PFSK-1 (cell line): Measurements from ENCODE around the gene UBFD1.

Experiments
- FOXP2 ChIP-seq: optimal IDR thresholded peaks from 2 replicates; pipeline ENCODE3; 2011; ENCODE audit warnings: borderline replicate concordance, control low read depth, inconsistent platforms; ENCODE audit not compliant: insufficient read depth; ENCODE audit errors: extremely low read length, extremely low read depth
- POLR2AphosphoS5 ChIP-seq: IDR thresholded peaks from 2 replicates; pipeline ENCODE4 v1.6.1; 2012; ENCODE audit warnings: low read depth, mild to moderate bottlenecking, control low read depth, low read length, moderate library complexity
- SIN3A ChIP-seq: IDR thresholded peaks from 2 replicates; pipeline ENCODE4 v1.6.1; 2012; ENCODE audit warnings: mild to moderate bottlenecking, low read length, moderate library complexity, borderline replicate concordance; ENCODE audit not compliant: insufficient read depth
- TAF1 ChIP-seq: IDR thresholded peaks from 2 replicates; pipeline ENCODE4 v1.6.1; 2012; ENCODE audit warnings: low read length, control low read depth, borderline replicate concordance; ENCODE audit not compliant: insufficient read depth
- TF ChIP-seq, protein P1 (sequence below), 2 experiments: IDR thresholded peaks; 2 replicates each; pipeline versions ENCODE4 v1.6.1 to v1.8.0; 2011 to 2012; ENCODE audit warnings: low read depth in 2 of 2, low read length in 2 of 2, control low read depth in 1 of 2, inconsistent platforms in 1 of 2, mild to moderate bottlenecking in 1 of 2, moderate library complexity in 1 of 2; ENCODE audit not compliant: insufficient read depth in 1 of 2

DNA sequence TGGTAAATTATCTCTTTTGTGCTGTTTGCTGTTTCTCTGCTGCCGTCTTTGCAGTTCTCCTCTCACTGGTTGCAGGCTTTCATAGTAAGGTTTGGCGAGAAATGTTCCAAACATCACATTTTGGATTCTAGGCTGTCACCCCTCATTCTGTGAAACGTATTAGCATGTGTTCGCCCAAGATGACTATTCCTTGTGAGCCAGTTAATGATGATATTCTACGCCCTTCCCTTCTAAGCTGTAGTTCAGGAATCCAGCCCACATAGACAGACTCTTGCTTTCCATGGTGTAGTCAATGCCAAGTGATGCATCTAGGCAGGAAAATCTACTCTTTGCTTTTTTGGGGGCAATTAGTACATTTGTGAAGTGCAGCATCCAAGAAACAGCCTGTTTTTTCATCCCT is 14.4 kb downstream of the UBFD1 start:
- TF ChIP-seq POLR2AphosphoS5 (no peak), SIN3A (no peak), TAF1 (no peak), FOXP2 (no peak)
- TF ChIP-seq, protein P1, sequence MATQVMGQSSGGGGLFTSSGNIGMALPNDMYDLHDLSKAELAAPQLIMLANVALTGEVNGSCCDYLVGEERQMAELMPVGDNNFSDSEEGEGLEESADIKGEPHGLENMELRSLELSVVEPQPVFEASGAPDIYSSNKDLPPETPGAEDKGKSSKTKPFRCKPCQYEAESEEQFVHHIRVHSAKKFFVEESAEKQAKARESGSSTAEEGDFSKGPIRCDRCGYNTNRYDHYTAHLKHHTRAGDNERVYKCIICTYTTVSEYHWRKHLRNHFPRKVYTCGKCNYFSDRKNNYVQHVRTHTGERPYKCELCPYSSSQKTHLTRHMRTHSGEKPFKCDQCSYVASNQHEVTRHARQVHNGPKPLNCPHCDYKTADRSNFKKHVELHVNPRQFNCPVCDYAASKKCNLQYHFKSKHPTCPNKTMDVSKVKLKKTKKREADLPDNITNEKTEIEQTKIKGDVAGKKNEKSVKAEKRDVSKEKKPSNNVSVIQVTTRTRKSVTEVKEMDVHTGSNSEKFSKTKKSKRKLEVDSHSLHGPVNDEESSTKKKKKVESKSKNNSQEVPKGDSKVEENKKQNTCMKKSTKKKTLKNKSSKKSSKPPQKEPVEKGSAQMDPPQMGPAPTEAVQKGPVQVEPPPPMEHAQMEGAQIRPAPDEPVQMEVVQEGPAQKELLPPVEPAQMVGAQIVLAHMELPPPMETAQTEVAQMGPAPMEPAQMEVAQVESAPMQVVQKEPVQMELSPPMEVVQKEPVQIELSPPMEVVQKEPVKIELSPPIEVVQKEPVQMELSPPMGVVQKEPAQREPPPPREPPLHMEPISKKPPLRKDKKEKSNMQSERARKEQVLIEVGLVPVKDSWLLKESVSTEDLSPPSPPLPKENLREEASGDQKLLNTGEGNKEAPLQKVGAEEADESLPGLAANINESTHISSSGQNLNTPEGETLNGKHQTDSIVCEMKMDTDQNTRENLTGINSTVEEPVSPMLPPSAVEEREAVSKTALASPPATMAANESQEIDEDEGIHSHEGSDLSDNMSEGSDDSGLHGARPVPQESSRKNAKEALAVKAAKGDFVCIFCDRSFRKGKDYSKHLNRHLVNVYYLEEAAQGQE (IDR thresholded peaks at IDR 0.05; ENCODE audit: insufficient read depth in 1 of 2, low read depth in 2 of 2, low read length in 2 of 2), result no peak
